CD14-positive monocyte (primary cell): ENCODE data around the gene IFT20. TPM values are rescaled to one million over a fixed set of nuclear protein-coding genes. Genes with fewer than 3 reads are reported as not detected.

Experiments used
- DNase-seq, 3 donors: peaks; one replicate each; pipeline ENCODE4 v3.0.0-alpha.2; 2011 to 2022
- H2AFZ ChIP-seq: 2 replicates; pipeline ENCODE4 v1.6.0; 2012; ENCODE audit warnings: mild to moderate bottlenecking, low read depth, low read length, inconsistent platforms; ENCODE audit not compliant: insufficient read depth, poor library complexity, severe bottlenecking
- H3K27ac ChIP-seq, 2 donors: 1 replicate in 1 of 2; 2 replicates in 1 of 2; pipeline ENCODE4 v1.5.1; 2012 to 2013; ENCODE audit warnings: low read length in 2 of 2, control low read depth in 1 of 2, inconsistent platforms in 1 of 2, low read depth in 1 of 2, mild to moderate bottlenecking in 1 of 2
- H3K27me3 ChIP-seq, 2 donors: one replicate each; pipeline versions ENCODE4 v1.6.0 to v1.6.1; 2011 to 2013; ENCODE audit warnings: low read length in 2 of 2; ENCODE audit not compliant: control insufficient read depth in 2 of 2, insufficient read depth in 2 of 2
- H3K36me3 ChIP-seq, 2 donors: replicated peaks in 1 of 2; 1 replicate in 1 of 2; 2 replicates in 1 of 2; pipeline versions ENCODE4 v1.5.1 to v1.6.1; 2012 to 2013; ENCODE audit warnings: low read length in 2 of 2, control low read depth in 1 of 2, inconsistent platforms in 1 of 2, mild to moderate bottlenecking in 1 of 2; ENCODE audit not compliant: insufficient read depth in 2 of 2, control insufficient read depth in 1 of 2
- H3K4me1 ChIP-seq, 2 donors: 1 replicate in 1 of 2; 2 replicates in 1 of 2; pipeline versions ENCODE4 v1.5.1 to v1.6.1; 2012 to 2013; ENCODE audit warnings: low read length in 2 of 2, control low read depth in 1 of 2, inconsistent platforms in 1 of 2, mild to moderate bottlenecking in 1 of 2, moderate library complexity in 1 of 2; ENCODE audit not compliant: insufficient read depth in 2 of 2, control insufficient read depth in 1 of 2
- H3K4me2 ChIP-seq: replicated peaks from 2 replicates; pipeline ENCODE3; 2012; ENCODE audit warnings: low read length, moderate library complexity, mild to moderate bottlenecking; ENCODE audit not compliant: poor library complexity, severe bottlenecking; ENCODE audit errors: extremely low read depth
- H3K4me3 ChIP-seq, 3 experiments: fragments of 200-600 bp in 1 of 3; sonication (generic) in 1 of 3; replicated peaks in 1 of 3; 1 replicate in 2 of 3; 2 replicates in 1 of 3; pipeline ENCODE4 v1.5.1; 2011 to 2013; ENCODE audit warnings: low read length in 3 of 3, mild to moderate bottlenecking in 3 of 3, control low read depth in 2 of 3, low read depth in 2 of 3, inconsistent platforms in 1 of 3, moderate library complexity in 1 of 3
- H3K79me2 ChIP-seq: 2 replicates; pipeline ENCODE4 v1.6.0; 2012; ENCODE audit warnings: mild to moderate bottlenecking, control low read depth, inconsistent platforms, low read length, moderate library complexity; ENCODE audit not compliant: insufficient read depth
- H3K9ac ChIP-seq: 2 replicates; pipeline ENCODE4 v1.6.0; 2017; ENCODE audit warnings: low read length, mild to moderate bottlenecking; ENCODE audit not compliant: insufficient read depth, poor library complexity, severe bottlenecking
- H3K9me3 ChIP-seq, 2 donors: replicated peaks in 1 of 2; 1 replicate in 1 of 2; 2 replicates in 1 of 2; pipeline versions ENCODE4 v1.5.1 to v1.6.1; 2012 to 2013; ENCODE audit warnings: low read length in 2 of 2, control low read depth in 1 of 2; ENCODE audit not compliant: control insufficient read depth in 1 of 2, insufficient read depth in 1 of 2
- H4K20me1 ChIP-seq: 2 replicates; pipeline ENCODE4 v1.6.0; 2012; ENCODE audit warnings: mild to moderate bottlenecking, low read length, control low read depth, moderate library complexity; ENCODE audit not compliant: insufficient read depth
- H3K27ac Mint-ChIP-seq, 7 donors: one replicate each; pipeline ENCODE4 v1.8.0; 2020; ENCODE audit warnings: mild to moderate bottlenecking in 7 of 7, mixed read lengths in 7 of 7, moderate library complexity in 6 of 7, inconsistent platforms in 2 of 7
- H3K27me3 Mint-ChIP-seq, 3 donors: one replicate each; pipeline ENCODE4 v1.8.0; 2021 to 2022; ENCODE audit warnings: low read depth in 3 of 3, mild to moderate bottlenecking in 3 of 3, mixed read lengths in 3 of 3, moderate library complexity in 3 of 3, inconsistent platforms in 1 of 3
- H3K36me3 Mint-ChIP-seq, 2 donors: one replicate each; pipeline ENCODE4 v1.8.0; 2020; ENCODE audit warnings: mixed read lengths in 2 of 2, inconsistent platforms in 1 of 2, mild to moderate bottlenecking in 1 of 2
- H3K4me1 Mint-ChIP-seq: one replicate; pipeline ENCODE4 v1.8.0; 2020; ENCODE audit warnings: mild to moderate bottlenecking, mixed read lengths
- H3K4me3 Mint-ChIP-seq, 2 donors: one replicate each; pipeline ENCODE4 v1.8.0; 2020; ENCODE audit warnings: mild to moderate bottlenecking in 2 of 2, mixed read lengths in 2 of 2, moderate library complexity in 1 of 2
- H3K9me3 Mint-ChIP-seq, 7 donors: one replicate each; pipeline ENCODE4 v1.8.0; 2020 to 2022; ENCODE audit warnings: mixed read lengths in 7 of 7, mild to moderate bottlenecking in 6 of 7, moderate library complexity in 6 of 7, inconsistent platforms in 2 of 7
- CTCF ChIP-seq: fragments of 200-600 bp; IDR thresholded peaks from one replicate; pipeline ENCODE4 v1.8.0; 2022; ENCODE audit warnings: antibody characterized with exemption, mild to moderate bottlenecking
- WGBS: methylation state at CpG from one replicate; pipeline ENCODE4 v1.1.5; 2013; ENCODE audit warnings: missing lambda C conversion rate; ENCODE audit not compliant: insufficient coverage; 5-methylcytosine and 5-hydroxymethylcytosine counted together
- intact Hi-C, 2 donors: fragments of 100-400 bp; cut with micrococcal nuclease; formaldehyde crosslinking; loops; one replicate each; pipeline versions ENCODE4 v1.15.0 to v1.15.1; 2023
- polyA plus RNA-seq, 3 donors: library from polyadenylated mRNA; depleted of rRNA in 1 of 3; unstranded in 2 of 3; stranded (reverse) in 1 of 3; fragments of 300-500 nt in 2 of 3; fragments of >200 nt in 1 of 3; fragmentation: Illumina TruSeq in 2 of 3; gene quantifications; 1 replicate in 2 of 3; 2 replicates in 1 of 3; pipeline ENCODE4 v1.2.3, GENCODE V29; 2012 to 2021

Gene IFT20
- polyA plus RNA-seq, 3 donors, result 61.1 to 79.1 (median 75.4) TPM

- peaks cover 4% of the 10 kb centered on the region for H4K20me1 ChIP-seq
- H3K4me2 ChIP-seq, result peak overlapping the region; percentile 87
- intact Hi-C loops, result no loop called here
- no peak overlapping the region for H3K27ac ChIP-seq
- peak overlapping the region in 1 of 3 experiments; percentile 74 for H3K4me3 ChIP-seq
- no peak overlapping the region for H3K9ac ChIP-seq
- peaks cover 0 to 5% (median 1%) of the 10 kb centered on the region in 7 donors for H3K9me3 Mint-ChIP-seq
- 100% methylated on average over 1 of the region's 1 CpG for WGBS
- peaks cover 2 to 7% of the 10 kb centered on the region in 2 donors for H3K9me3 ChIP-seq
- peaks cover 13 to 20% of the 10 kb centered on the region in 2 donors for H3K27me3 ChIP-seq
- H3K27ac Mint-ChIP-seq, result peak overlapping the region in 1 of 7 donors; percentile 15
- H3K27me3 Mint-ChIP-seq, result peaks cover 22 to 44% (median 25%) of the 10 kb centered on the region in 3 donors
- TF ChIP-seq CTCF, result no peak
- H3K4me1 ChIP-seq, result peaks cover 23 to 34% of the 10 kb centered on the region in 2 donors
- no peak overlapping the region for H3K4me3 Mint-ChIP-seq
- H3K36me3 ChIP-seq, result peaks cover 0 to 4% of the 10 kb centered on the region in 2 donors
- peaks cover 27% of the 10 kb centered on the region for H3K4me1 Mint-ChIP-seq
- H2AFZ ChIP-seq, result no peak overlapping the region
- H3K36me3 Mint-ChIP-seq, result peaks cover 16 to 21% of the 10 kb centered on the region in 2 donors
- no peak for DNase-seq
- no peaks in the 10 kb centered on the region for H3K79me2 ChIP-seq
Observed at GRCh38 chr17:28370744-28371103, 35.5 kb upstream of the IFT20 start.

- H3K27me3 ChIP-seq, result peaks cover 13 to 20% of the 10 kb centered on the region in 2 donors
Observed at GRCh38 chr17:28370035-28370743, 34.9 kb upstream of the IFT20 start, which contains the start of gene VTN. Gene VTN, minus strand, starts transcription at chr17:28370307. Its CDS starts 104 bp downstream, at chr17:28370203.

More at GRCh38 chr17:28370035-28370743, 34.9 kb upstream of the IFT20 start, which contains the start of gene VTN:
- no peak for TF ChIP-seq CTCF
- peak within 1 kb of the TSS; percentile 80 to 87 for H3K4me3 Mint-ChIP-seq
- H3K36me3 Mint-ChIP-seq, result peaks cover 16 to 26% of the 10 kb centered on the region in 2 donors
- Histone ChIP-seq H3K4me1 (peaks cover 23 to 34% of the 10 kb centered on the region in 2 donors), H3K4me3 (peak within 1 kb of the TSS in 2 of 3 experiments; percentile 17 to 74), H3K36me3 (peaks cover 5 to 6% of the 10 kb centered on the region in 2 donors), H3K4me2 (peak within 1 kb of the TSS; percentile 87), H2AFZ (peak within 1 kb of the TSS; percentile 82), H3K9ac (peak within 1 kb of the TSS; percentile 49), H4K20me1 (peaks cover 4% of the 10 kb centered on the region), H3K27ac (no peak within 1 kb of the TSS), H3K9me3 (peaks cover 2 to 7% of the 10 kb centered on the region in 2 donors), H3K79me2 (no peaks in the 10 kb centered on the region)
- H3K27ac Mint-ChIP-seq, result peak within 1 kb of the TSS in 6 of 7 donors; percentile 6 to 82 (median 30)
- peak in 1 of 3 donors; percentile 37 for DNase-seq
- 35% methylated on average over 6 of the region's 8 CpGs for WGBS
- intact Hi-C loops, result no loop called here
- H3K27me3 Mint-ChIP-seq, result peaks cover 22 to 42% (median 25%) of the 10 kb centered on the region in 3 donors
- H3K4me1 Mint-ChIP-seq, result peaks cover 27% of the 10 kb centered on the region
- peaks cover 0 to 5% (median 1%) of the 10 kb centered on the region in 7 donors for H3K9me3 Mint-ChIP-seq
